PC-3 (cell line): Measurements from ENCODE around the gene PRKCE.

Experiments
- EZH2 ChIP-seq: fragments of 300-600 bp; sonication (generic); IDR thresholded peaks from one replicate; pipeline ENCODE4 v1.6.1; 2017; ENCODE audit warnings: antibody characterized with exemption, mild to moderate bottlenecking, low read length; ENCODE audit not compliant: unreplicated experiment
- EZH2phosphoT487 ChIP-seq: fragments of 300-600 bp; sonication (generic); IDR thresholded peaks from 2 replicates; pipeline ENCODE4 v1.6.1; 2018; ENCODE audit warnings: mild to moderate bottlenecking, antibody characterized with exemption, low read length, borderline replicate concordance
- TF ChIP-seq, protein P1 (sequence below): fragments of 300-600 bp; sonication (generic); conservative IDR thresholded peaks from 2 replicates; pipeline ENCODE4 v1.5.1; 2017; ENCODE audit warnings: antibody characterized with exemption, low read depth, mild to moderate bottlenecking, low read length

DNA sequence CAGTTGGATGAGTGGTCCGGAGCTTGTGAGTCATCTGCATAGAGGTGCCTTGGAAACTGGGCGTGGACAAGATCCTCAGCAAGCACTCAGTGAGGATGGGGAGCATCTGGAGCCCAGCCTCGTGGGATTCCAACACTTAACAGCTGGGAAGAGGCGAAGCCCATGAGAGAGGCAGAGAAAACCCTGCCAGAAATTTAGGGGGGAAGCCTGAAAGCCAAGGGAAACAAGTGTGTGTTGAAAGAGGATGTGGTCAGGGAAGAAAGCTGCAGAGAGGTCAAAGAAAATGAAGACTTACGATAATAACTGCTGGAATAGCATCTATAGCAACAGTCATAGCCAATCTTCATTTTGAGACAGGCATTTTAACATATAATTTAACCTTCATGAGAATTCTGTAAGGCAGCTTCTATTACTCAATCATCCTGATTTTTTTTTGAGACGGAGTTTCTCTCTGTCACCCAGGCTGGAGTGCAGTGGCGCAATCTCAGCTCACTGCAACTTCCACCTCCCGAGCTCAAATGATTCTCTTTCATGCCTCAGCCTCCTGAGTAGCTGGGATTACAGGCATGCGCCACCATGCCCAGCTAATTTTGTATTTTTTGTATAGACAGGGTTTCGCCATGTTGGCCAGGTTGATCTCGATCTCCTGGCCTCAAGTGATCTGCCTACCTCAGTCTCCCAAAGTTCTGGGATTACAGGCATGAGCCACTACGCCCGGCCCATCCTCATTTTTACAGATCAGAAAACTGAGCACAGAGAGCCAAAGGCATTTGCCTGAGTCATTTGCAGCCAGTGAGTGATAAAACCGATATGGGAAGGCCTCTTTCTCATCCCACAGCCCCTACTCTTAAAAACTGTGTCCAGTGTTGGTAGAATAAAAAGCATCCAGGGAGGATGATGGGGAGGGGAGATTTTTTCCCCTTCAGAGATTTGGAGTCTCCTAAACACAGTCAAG lies 431.3 kb downstream of the PRKCE start:
- TF ChIP-seq, protein P1, sequence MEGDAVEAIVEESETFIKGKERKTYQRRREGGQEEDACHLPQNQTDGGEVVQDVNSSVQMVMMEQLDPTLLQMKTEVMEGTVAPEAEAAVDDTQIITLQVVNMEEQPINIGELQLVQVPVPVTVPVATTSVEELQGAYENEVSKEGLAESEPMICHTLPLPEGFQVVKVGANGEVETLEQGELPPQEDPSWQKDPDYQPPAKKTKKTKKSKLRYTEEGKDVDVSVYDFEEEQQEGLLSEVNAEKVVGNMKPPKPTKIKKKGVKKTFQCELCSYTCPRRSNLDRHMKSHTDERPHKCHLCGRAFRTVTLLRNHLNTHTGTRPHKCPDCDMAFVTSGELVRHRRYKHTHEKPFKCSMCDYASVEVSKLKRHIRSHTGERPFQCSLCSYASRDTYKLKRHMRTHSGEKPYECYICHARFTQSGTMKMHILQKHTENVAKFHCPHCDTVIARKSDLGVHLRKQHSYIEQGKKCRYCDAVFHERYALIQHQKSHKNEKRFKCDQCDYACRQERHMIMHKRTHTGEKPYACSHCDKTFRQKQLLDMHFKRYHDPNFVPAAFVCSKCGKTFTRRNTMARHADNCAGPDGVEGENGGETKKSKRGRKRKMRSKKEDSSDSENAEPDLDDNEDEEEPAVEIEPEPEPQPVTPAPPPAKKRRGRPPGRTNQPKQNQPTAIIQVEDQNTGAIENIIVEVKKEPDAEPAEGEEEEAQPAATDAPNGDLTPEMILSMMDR, result no peak
- no peak for TF ChIP-seq EZH2
- no peak for TF ChIP-seq EZH2phosphoT487
